Activated CD4-positive, alpha-beta T cell treated with anti-CD3 and anti-CD28 coated beads for 1 hour (primary cell): ENCODE data around the gene ELOB.

Experiments
- DNase-seq: peaks from one replicate; pipeline ENCODE4 v3.0.0-alpha.2; 2020

ELOB gene

DNA sequence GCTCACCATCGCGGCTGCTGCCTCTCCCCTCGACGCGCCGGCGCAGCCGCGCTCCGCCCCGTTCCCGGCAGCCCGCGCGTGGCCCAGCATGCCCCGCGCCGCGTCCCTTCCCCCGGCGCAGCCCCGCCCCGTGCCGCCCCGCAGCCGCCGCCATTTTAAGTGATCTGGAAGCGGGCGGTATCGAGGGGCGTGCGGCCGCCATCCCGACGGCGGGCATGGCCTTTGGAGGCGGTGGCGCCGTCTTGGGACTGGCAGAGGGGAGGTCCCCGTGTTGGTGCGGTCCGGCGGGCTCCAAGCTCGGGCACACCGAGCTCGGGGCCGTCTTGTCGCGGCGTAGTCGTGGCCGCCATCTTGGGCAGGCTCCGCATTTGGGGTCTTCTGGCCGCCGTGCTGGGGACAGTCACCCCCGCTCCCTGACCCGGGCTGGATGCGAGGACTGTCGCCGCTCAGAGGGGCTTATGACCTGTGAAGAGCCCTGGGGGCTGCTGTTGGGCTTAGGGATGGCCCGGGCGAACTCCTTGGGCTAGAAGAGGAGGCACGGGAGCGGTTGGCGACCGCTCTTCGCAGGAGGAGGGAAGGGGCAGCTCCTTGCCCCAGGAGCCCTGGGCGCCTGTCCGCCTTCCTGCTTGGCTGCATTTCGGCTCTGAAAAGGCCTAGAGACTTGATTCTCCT lies at the start of gene ELOB:
Gene ELOB (minus strand): TSS at position 50 of the 672 bp plus-strand sequence. CDS start 41 bp downstream, at position 9.
- peak; percentile 84 for DNase-seq

DNA sequence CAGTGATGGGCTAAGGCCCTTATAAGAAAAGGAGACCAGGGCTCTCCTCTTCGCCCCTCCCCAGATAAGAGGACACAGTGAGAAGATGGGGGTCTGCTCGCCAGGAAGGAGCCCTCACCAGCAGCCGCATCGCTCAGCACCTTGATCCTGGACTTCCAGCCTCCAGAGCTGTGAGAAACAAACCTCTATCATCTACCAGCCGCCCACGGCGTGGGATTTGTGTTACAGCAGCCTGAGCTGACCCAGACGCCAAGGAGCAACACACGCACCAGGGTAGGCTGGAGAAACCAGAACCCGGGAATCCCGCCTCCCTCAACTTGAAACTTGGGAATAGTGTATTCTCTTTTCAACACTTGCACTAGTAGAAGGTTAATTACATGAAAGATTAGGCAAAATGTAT lies 48.8 kb upstream of the ELOB start:
- DNase-seq, result no peak

- no peak for DNase-seq
These were observed 48.1 kb upstream of the ELOB start for GRCh38 chr16:2825049-2825742.

DNA sequence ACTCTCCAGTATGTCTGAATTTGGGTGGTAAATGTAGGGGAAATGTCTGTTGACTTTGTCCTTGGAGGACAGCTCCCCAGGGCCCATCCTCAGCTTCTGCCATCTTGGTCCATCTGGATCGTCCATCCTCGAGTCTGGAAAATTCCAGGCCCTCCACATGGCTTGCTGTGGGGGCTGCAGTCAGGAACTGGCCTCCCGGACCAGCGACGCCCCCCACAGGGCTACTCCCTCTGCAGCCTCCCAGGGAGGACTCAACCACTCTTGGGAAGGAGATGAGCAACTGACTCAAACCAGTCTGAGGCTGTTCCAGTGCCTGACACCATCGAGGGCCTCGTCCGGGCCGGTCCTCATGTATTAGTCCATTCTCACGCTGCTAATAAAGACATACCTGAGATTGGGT lies 47.5 kb upstream of the ELOB start:
- DNase-seq, result no peak

DNA sequence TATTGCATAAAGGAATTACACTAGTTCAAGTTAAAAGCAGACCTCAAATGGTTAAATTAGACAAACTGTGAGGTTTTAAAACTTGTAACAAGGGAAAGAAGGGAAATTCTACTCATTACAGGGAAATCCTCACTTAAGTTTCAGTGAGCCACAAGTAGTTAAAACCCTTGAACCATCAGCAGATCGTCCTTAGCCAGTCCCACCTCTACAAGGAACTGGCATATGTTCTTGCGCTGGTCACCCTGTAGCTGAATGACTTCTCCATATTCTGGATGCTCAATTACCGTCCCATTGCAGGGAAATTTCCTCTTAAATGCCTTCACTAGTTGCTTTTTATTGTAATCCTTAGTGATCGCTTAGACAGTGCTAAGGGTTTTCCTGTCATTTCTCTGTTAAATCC lies 45.4 kb upstream of the ELOB start:
- no peak for DNase-seq

GRCh38 chr16:2822158-2822495 lies 45.0 kb upstream of the ELOB start:
- no peak for DNase-seq

- DNase-seq, result no peak
These were observed 44.5 kb upstream of the ELOB start for GRCh38 chr16:2821487-2822157.

GRCh38 chr16:2820836-2821486 lies 43.9 kb upstream of the ELOB start:
- no peak for DNase-seq

GRCh38 chr16:2819939-2820835 lies 43.1 kb upstream of the ELOB start:
- DNase-seq, result no peak

- no peak for DNase-seq
These were observed 42.3 kb upstream of the ELOB start for GRCh38 chr16:2819179-2819938.

DNA sequence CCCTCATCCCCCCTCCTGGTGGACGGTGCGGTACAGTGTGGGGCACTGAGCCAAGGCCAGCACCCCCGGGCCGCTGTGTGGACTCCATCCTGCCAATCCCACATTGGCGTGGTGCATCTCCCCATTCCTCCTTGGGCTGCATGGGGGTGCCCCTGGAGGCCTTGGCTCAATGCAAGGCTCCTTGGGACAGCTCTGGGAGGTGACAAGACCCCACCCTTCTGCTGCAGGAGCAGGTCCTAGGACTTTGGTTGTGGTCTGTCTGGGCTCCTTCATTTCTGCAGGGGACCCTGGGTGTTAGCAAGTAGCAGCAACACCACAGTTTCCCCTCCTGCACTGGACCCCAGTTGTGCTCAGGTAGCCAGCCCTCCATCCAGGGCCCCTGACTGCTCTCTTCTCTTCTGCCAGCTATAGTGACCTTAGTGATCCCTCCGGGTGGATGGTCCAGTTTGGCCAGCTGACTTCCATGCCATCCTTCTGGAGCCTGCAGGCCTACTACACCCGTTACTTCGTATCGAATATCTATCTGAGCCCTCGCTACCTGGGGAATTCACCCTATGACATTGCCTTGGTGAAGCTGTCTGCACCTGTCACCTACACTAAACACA lies 41.3 kb upstream of the ELOB start:
- DNase-seq, result no peak

- DNase-seq, result no peak
These were observed 40.5 kb upstream of the ELOB start for GRCh38 chr16:2817340-2818271.

- DNase-seq, result no peak
These were observed 39.8 kb upstream of the ELOB start, which contains the start of gene PRSS21 for GRCh38 chr16:2816751-2817339. TSS of gene PRSS21 (plus strand) at chr16:2817237. CDS start at chr16:2817269, 32 bp downstream.

DNA sequence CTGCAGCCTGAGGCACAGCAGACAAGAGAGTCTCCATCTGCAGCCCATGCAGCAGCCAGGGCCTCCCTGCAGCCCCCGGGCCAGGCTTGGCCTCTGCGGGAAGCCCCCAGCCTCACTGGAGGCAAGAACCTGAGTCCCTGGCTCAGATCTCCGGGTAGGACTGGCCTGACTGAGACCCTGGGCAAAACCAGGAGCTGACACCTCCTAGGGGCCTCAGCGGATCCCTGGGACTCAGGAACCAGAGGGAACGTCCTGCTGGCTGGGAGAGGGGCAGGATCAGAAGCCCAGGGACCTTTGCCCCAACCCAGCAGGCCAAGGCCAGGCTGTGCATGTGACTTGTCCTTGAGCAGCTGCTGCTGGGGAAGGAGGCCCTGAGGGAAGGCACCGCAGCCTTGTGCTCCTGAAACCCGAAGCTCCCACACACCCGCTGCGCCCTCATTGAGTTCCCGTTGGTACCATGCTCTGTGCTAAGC lies 38.3 kb upstream of the ELOB start:
- no peak for DNase-seq

DNA sequence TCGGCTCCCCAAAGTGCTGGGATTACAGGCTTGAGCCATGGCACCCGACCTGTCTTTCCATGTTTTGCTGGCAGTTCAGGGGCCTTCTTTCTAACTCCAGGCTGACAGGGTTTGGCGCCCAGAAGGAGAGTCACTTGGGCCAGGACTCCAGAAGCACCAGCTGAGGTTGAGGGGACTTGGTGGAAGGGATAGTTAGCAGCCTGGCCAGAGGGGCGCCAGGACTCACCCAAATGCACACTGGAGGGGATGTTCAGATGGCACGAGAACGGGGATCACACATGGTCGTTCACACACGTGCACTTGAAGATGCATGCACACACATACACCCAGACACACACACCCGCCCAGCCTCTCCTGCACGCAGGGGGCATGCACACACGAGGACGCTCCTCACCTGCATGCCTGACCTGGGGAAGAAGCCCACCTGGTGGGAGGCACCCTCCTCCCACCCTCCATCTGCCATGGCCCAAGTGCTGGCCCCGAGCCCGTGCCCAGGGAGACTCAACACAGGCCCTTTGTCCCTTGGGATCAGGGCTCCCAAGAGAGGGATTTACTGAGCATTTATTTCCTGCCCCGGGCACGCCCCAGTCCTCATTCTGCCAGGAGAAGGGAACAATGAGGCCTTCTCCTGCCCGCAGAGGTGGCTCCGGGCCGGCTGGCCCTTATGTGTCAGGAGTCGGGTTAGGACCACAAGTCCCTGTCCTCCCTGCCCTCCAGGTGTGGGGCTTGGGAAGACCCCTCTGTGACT lies 37.6 kb upstream of the ELOB start:
- no peak for DNase-seq

GRCh38 chr16:2813771-2814221 lies 36.7 kb upstream of the ELOB start:
- DNase-seq, result no peak

- DNase-seq, result no peak
These were observed 34.8 kb upstream of the ELOB start for GRCh38 chr16:2811703-2812471.

DNA sequence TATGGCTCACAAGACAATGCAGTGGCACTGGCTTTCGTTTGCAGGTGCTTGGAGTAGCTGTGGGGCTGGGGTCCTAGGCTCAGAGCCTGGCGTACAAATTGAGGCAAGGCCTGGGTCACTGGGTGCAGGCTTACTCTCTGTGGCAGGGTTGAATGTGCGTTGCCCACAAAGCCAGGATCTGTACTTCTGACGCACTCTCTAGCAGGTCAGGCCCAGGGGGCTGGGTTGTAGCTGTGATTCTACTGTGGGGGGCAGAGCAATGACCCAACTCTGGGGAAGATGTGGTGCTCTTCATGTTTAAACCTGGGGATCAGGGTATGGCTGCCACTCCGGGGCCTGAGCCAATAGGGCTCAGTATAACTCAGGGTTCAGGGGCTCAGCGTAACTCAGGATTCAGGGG lies 33.6 kb upstream of the ELOB start:
- DNase-seq, result no peak
